Measurements from ENCODE around the gene ARAP1.

ARAP1 gene

GRCh38 chr11:72739240-72740059 lies 12.8 kb downstream of the ARAP1 start:
- Histone ChIP-seq H3K36me3 (replicated peaks) (no peaks in the 10 kb centered on the region), H3K27me3 (ENCODE audit: low read depth) (no peaks in the 10 kb centered on the region), H3K9me3 (no peaks in the 10 kb centered on the region), H3K4me1 (no peaks in the 10 kb centered on the region), H3K4me3 (no peak overlapping the region)
- in situ Hi-C loops (cut with MboI; ENCODE audit: low sequenced_read_pairs): no loop called here
- DNase-seq (ENCODE audit: low spot score in 2 of 2): no peak

- in situ Hi-C loops (cut with MboI; ENCODE audit: low sequenced_read_pairs): no loop called here
- no peaks in the 10 kb centered on the region for H3K4me1 ChIP-seq
- H3K4me3 ChIP-seq: no peak overlapping the region
- no peaks in the 10 kb centered on the region for H3K27me3 ChIP-seq (ENCODE audit: low read depth)
- DNase-seq (ENCODE audit: low spot score in 2 of 2): no peak
- no peaks in the 10 kb centered on the region for H3K36me3 ChIP-seq (replicated peaks)
- no peaks in the 10 kb centered on the region for H3K9me3 ChIP-seq
Observed at GRCh38 chr11:72738199-72739141, 13.7 kb downstream of the ARAP1 start.

GRCh38 chr11:72737336-72737735 lies 14.9 kb downstream of the ARAP1 start:
- H3K4me3 ChIP-seq: no peak overlapping the region
- DNase-seq (ENCODE audit: low spot score in 2 of 2): no peak
- no peaks in the 10 kb centered on the region for H3K27me3 ChIP-seq (ENCODE audit: low read depth)
- H3K4me1 ChIP-seq: no peaks in the 10 kb centered on the region
- H3K36me3 ChIP-seq (replicated peaks): no peaks in the 10 kb centered on the region
- H3K9me3 ChIP-seq: no peaks in the 10 kb centered on the region
- in situ Hi-C loops (cut with MboI; ENCODE audit: low sequenced_read_pairs): no loop called here

DNA sequence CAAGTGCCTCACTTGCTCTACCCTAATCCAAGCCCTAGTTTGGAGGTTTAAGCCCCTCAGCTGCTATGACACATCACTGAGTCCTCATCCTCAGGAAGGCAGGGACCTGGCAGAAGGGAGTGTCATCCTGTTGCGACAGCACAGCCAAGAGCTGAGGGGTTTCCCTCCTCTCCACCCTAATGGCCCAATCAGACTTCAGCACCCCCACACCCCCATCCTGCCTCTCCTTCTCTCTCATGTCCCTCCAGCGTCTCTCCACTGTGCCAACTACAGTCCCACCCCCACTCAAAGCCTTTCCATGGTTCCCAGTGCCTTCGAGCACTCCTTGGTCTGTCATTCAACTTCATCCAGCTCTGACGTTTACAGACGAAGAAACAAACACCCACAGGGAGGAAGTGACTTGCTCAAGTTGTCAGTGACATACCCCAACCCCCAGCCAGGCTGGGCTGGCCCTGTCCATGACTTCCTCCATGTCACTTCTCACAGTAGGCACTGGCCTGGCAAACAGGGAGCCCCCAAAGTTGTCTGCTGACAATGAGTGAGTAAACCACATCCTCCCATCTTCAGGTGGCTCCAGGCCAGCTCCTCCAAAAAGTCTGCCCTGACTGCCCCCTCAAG lies 15.6 kb downstream of the ARAP1 start:
- no peaks in the 10 kb centered on the region for H3K27me3 ChIP-seq (ENCODE audit: low read depth)
- in situ Hi-C loops (cut with MboI; ENCODE audit: low sequenced_read_pairs): no loop called here
- no peaks in the 10 kb centered on the region for H3K36me3 ChIP-seq (replicated peaks)
- no peaks in the 10 kb centered on the region for H3K4me1 ChIP-seq
- no peaks in the 10 kb centered on the region for H3K9me3 ChIP-seq
- H3K4me3 ChIP-seq: no peak overlapping the region
- DNase-seq (ENCODE audit: low spot score in 2 of 2): no peak

DNA sequence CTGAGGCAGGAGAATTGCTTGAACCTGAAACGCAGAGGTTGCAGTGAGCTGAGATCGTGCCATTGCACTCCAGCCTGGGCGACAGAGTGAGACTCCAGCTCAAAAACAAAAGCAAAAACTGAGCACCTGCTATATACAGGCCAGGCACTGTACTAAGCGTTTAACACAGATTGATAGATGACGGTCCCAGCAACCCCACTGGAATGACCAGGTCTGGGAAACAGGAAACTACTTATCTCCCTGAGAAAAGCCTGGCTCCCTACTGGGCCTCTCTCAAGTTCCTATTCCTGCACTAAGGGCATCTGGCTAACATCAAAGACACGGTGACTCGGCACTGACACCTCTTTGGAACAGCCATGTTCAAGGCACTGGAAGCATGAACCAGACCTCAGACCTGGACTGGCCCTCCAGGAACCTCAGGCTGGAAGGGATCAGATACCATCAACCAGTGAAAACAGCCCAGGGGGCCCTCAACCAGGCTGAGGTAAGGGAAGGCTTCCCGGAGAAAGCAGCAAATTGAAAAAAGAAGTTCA lies 16.6 kb downstream of the ARAP1 start:
- Histone ChIP-seq H3K4me1 (no peaks in the 10 kb centered on the region), H3K27me3 (ENCODE audit: low read depth) (no peaks in the 10 kb centered on the region), H3K4me3 (no peak overlapping the region), H3K36me3 (replicated peaks) (no peaks in the 10 kb centered on the region), H3K9me3 (no peaks in the 10 kb centered on the region)
- in situ Hi-C loops (cut with MboI; ENCODE audit: low sequenced_read_pairs): no loop called here
- DNase-seq (ENCODE audit: low spot score in 2 of 2): no peak

GRCh38 chr11:72732329-72732728 lies 19.9 kb downstream of the ARAP1 start:
- no peaks in the 10 kb centered on the region for H3K27me3 ChIP-seq (ENCODE audit: low read depth)
- H3K36me3 ChIP-seq (replicated peaks): no peaks in the 10 kb centered on the region
- in situ Hi-C loops (cut with MboI; ENCODE audit: low sequenced_read_pairs): no loop called here
- H3K4me1 ChIP-seq: no peaks in the 10 kb centered on the region
- no peak for DNase-seq (ENCODE audit: low spot score in 2 of 2)
- no peak overlapping the region for H3K4me3 ChIP-seq
- no peaks in the 10 kb centered on the region for H3K9me3 ChIP-seq

DNA sequence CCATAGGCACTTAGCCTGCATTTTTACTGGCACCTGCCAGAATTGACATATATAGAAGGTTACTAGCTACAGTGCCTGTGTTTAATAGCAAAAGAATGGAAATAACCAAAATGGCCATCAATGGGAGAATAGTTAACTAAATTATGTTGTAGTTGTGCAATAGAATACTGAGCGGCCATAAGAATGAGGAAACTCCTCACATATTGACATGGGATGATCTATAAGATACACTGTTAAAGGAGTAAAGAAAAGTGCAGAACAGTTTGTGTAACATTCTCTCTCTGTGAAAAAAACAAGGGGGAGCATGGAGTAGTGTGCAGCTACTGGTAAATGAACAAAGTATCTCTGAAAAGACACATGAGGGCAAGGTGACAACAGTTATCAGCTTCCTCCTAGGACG lies 21.5 kb downstream of the ARAP1 start:
- DNase-seq (ENCODE audit: low spot score in 2 of 2): no peak
- H3K36me3 ChIP-seq (replicated peaks): no peaks in the 10 kb centered on the region
- H3K4me3 ChIP-seq: no peak overlapping the region
- H3K9me3 ChIP-seq: no peaks in the 10 kb centered on the region
- no peaks in the 10 kb centered on the region for H3K4me1 ChIP-seq
- in situ Hi-C loops (cut with MboI; ENCODE audit: low sequenced_read_pairs): no loop called here
- H3K27me3 ChIP-seq (ENCODE audit: low read depth): no peaks in the 10 kb centered on the region

DNA sequence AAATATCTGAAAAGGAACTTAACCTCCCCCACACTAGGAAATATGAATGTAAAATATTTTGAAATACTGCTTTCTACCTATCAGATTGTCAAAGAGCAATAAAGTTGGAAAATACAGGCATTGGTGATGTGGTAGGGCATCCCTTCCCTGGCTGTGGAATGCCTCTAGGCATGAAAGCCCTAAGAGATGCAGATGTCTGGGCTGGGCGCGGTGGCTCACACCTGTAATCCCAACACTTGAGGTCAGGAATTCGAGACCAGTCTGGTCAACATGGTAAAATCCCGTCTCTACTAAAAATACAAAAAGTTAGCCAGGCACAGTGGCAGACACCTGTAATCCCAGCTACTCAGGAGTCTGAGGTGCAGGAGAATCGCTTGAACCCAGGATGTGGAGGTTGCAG lies 22.0 kb downstream of the ARAP1 start:
- in situ Hi-C loops (cut with MboI; ENCODE audit: low sequenced_read_pairs): no loop called here
- Histone ChIP-seq H3K4me1 (no peaks in the 10 kb centered on the region), H3K4me3 (no peak overlapping the region), H3K9me3 (no peaks in the 10 kb centered on the region), H3K27me3 (ENCODE audit: low read depth) (no peaks in the 10 kb centered on the region), H3K36me3 (replicated peaks) (no peaks in the 10 kb centered on the region)
- DNase-seq (ENCODE audit: low spot score in 2 of 2): no peak

GRCh38 chr11:72727521-72727920 lies 24.7 kb downstream of the ARAP1 start:
- no peak for DNase-seq (ENCODE audit: low spot score in 2 of 2)
- no peak overlapping the region for H3K4me3 ChIP-seq
- in situ Hi-C loops (cut with MboI; ENCODE audit: low sequenced_read_pairs): no loop called here
- H3K36me3 ChIP-seq (replicated peaks): no peaks in the 10 kb centered on the region; the same call in 1 of the 2 replicates
- peaks cover 2% of the 10 kb centered on the region for H3K4me1 ChIP-seq
- H3K27me3 ChIP-seq (ENCODE audit: low read depth): no peaks in the 10 kb centered on the region
- no peaks in the 10 kb centered on the region for H3K9me3 ChIP-seq

GRCh38 chr11:72726266-72727220 lies 25.7 kb downstream of the ARAP1 start:
- peaks cover 5% of the 10 kb centered on the region for H3K4me1 ChIP-seq
- in situ Hi-C loops (cut with MboI; ENCODE audit: low sequenced_read_pairs): no loop called here
- H3K9me3 ChIP-seq: no peaks in the 10 kb centered on the region
- no peaks in the 10 kb centered on the region for H3K27me3 ChIP-seq (ENCODE audit: low read depth)
- H3K36me3 ChIP-seq (replicated peaks): no peaks in the 10 kb centered on the region; the same call in 1 of the 2 replicates
- H3K4me3 ChIP-seq: no peak overlapping the region
- no peak for DNase-seq (ENCODE audit: low spot score in 2 of 2)

- Histone ChIP-seq H3K27me3 (ENCODE audit: low read depth) (no peaks in the 10 kb centered on the region), H3K9me3 (no peaks in the 10 kb centered on the region), H3K4me3 (no peak overlapping the region), H3K36me3 (replicated peaks) (no peaks in the 10 kb centered on the region; the same call in 1 of the 2 replicates), H3K4me1 (peaks cover 5% of the 10 kb centered on the region)
- DNase-seq (ENCODE audit: low spot score in 2 of 2): no peak
- in situ Hi-C loops (cut with MboI; ENCODE audit: low sequenced_read_pairs): no loop called here
Observed at GRCh38 chr11:72725724-72726028, 26.5 kb downstream of the ARAP1 start.

GRCh38 chr11:72724851-72725723 lies 27.1 kb downstream of the ARAP1 start:
- H3K9me3 ChIP-seq: no peaks in the 10 kb centered on the region
- no peak overlapping the region for H3K4me3 ChIP-seq
- peak; percentile 73 to 80 for DNase-seq (ENCODE audit: low spot score in 2 of 2)
- H3K4me1 ChIP-seq: peaks cover 5% of the 10 kb centered on the region
- no peaks in the 10 kb centered on the region; the same call in 1 of the 2 replicates for H3K36me3 ChIP-seq (replicated peaks)
- in situ Hi-C loops (cut with MboI; ENCODE audit: low sequenced_read_pairs): loop anchor here (5.0 kb wide), 1 partner anchor 452 kb away; no protein-coding TSS in a partner anchor
- no peaks in the 10 kb centered on the region for H3K27me3 ChIP-seq (ENCODE audit: low read depth)
